ENCODE measurements around the gene TMEM131. TPM values are rescaled to one million over a fixed set of nuclear protein-coding genes. Genes with fewer than 3 reads are reported as not detected.

TMEM131 gene
- total RNA-seq, 1 donor from 2014 or later, result 36.4 TPM

- DNase-seq (ENCODE audit: extremely low spot score, unreplicated experiment), result no peak
- Mint-ChIP-seq H3K9me3 (ENCODE audit: unreplicated experiment) (peaks cover 12% of the 10 kb centered on the region), H3K4me1 (ENCODE audit: unreplicated experiment) (peaks cover 7% of the 10 kb centered on the region), H3K27ac (ENCODE audit: unreplicated experiment) (no peak overlapping the region), H3K27me3 (ENCODE audit: unreplicated experiment) (no peaks in the 10 kb centered on the region), H3K36me3 (ENCODE audit: unreplicated experiment) (peaks cover 37% of the 10 kb centered on the region), H3K4me3 (ENCODE audit: unreplicated experiment) (no peak overlapping the region)
- no peak for TF ChIP-seq CTCF (IDR thresholded peaks at IDR 0.05)
Observed at GRCh38 chr2:97908208-97908676, 87.5 kb downstream of the TMEM131 start.

- Mint-ChIP-seq H3K4me1 (ENCODE audit: unreplicated experiment) (peaks cover 7% of the 10 kb centered on the region), H3K4me3 (ENCODE audit: unreplicated experiment) (no peak overlapping the region), H3K27me3 (ENCODE audit: unreplicated experiment) (no peaks in the 10 kb centered on the region), H3K9me3 (ENCODE audit: unreplicated experiment) (peaks cover 12% of the 10 kb centered on the region), H3K36me3 (ENCODE audit: unreplicated experiment) (peaks cover 37% of the 10 kb centered on the region), H3K27ac (ENCODE audit: unreplicated experiment) (no peak overlapping the region)
- DNase-seq (ENCODE audit: extremely low spot score, unreplicated experiment), result no peak
- TF ChIP-seq CTCF (IDR thresholded peaks at IDR 0.05), result no peak
Observed at GRCh38 chr2:97907369-97908100, 88.2 kb downstream of the TMEM131 start.

GRCh38 chr2:97906307-97906706, 89.4 kb downstream of the TMEM131 start:
- TF ChIP-seq CTCF (IDR thresholded peaks at IDR 0.05), result no peak
- peaks cover 12% of the 10 kb centered on the region for H3K9me3 Mint-ChIP-seq (ENCODE audit: unreplicated experiment)
- H3K27ac Mint-ChIP-seq (ENCODE audit: unreplicated experiment), result no peak overlapping the region
- H3K27me3 Mint-ChIP-seq (ENCODE audit: unreplicated experiment), result no peaks in the 10 kb centered on the region
- no peaks in the 10 kb centered on the region for H3K4me1 Mint-ChIP-seq (ENCODE audit: unreplicated experiment)
- DNase-seq (ENCODE audit: extremely low spot score, unreplicated experiment), result no peak
- peaks cover 37% of the 10 kb centered on the region for H3K36me3 Mint-ChIP-seq (ENCODE audit: unreplicated experiment)
- no peak overlapping the region for H3K4me3 Mint-ChIP-seq (ENCODE audit: unreplicated experiment)

- Mint-ChIP-seq H3K4me3 (ENCODE audit: unreplicated experiment) (no peak overlapping the region), H3K4me1 (ENCODE audit: unreplicated experiment) (no peaks in the 10 kb centered on the region), H3K27me3 (ENCODE audit: unreplicated experiment) (no peaks in the 10 kb centered on the region), H3K9me3 (ENCODE audit: unreplicated experiment) (peaks cover 6% of the 10 kb centered on the region), H3K27ac (ENCODE audit: unreplicated experiment) (no peak overlapping the region), H3K36me3 (ENCODE audit: unreplicated experiment) (peaks cover 30% of the 10 kb centered on the region)
- DNase-seq (ENCODE audit: extremely low spot score, unreplicated experiment), result no peak
- TF ChIP-seq CTCF (IDR thresholded peaks at IDR 0.05), result no peak
Observed at GRCh38 chr2:97905294-97905693, 90.5 kb downstream of the TMEM131 start.

GRCh38 chr2:97901862-97902261, 93.9 kb downstream of the TMEM131 start:
- Mint-ChIP-seq H3K9me3 (ENCODE audit: unreplicated experiment) (peaks cover 7% of the 10 kb centered on the region), H3K36me3 (ENCODE audit: unreplicated experiment) (peaks cover 25% of the 10 kb centered on the region), H3K4me1 (ENCODE audit: unreplicated experiment) (no peaks in the 10 kb centered on the region), H3K27ac (ENCODE audit: unreplicated experiment) (no peak overlapping the region), H3K27me3 (ENCODE audit: unreplicated experiment) (no peaks in the 10 kb centered on the region), H3K4me3 (ENCODE audit: unreplicated experiment) (no peak overlapping the region)
- no peak for DNase-seq (ENCODE audit: extremely low spot score, unreplicated experiment)
- TF ChIP-seq CTCF (IDR thresholded peaks at IDR 0.05), result no peak

All from osteocyte (in vitro differentiated cells).